H1 (cell line): ENCODE measurements around the gene PLAA. TPM values are rescaled to one million over a fixed set of nuclear protein-coding genes. Genes with fewer than 3 reads are reported as not detected.

Experiments used
- BCL11A ChIP-seq, 2 experiments: IDR thresholded peaks; one replicate each; pipeline ENCODE4 v1.6.1; 2011; ENCODE audit warnings: low read depth in 2 of 2, low read length in 2 of 2, mild to moderate bottlenecking in 2 of 2
- NANOG ChIP-seq: IDR thresholded peaks from 2 replicates; pipeline ENCODE4 v1.6.1; 2011; ENCODE audit warnings: low read length, low read depth, mild to moderate bottlenecking, inconsistent platforms; ENCODE audit not compliant: insufficient read depth, poor library complexity, severe bottlenecking
- SAP30 ChIP-seq: fragments of 300-600 bp; sonication (generic); IDR thresholded peaks from 2 replicates; pipeline ENCODE4 v1.7.1; 2012; ENCODE audit warnings: low read length, moderate library complexity, mild to moderate bottlenecking, inconsistent platforms; ENCODE audit not compliant: insufficient read depth, insufficient replicate concordance
- SIN3A ChIP-seq, 2 experiments: IDR thresholded peaks in 1 of 2; conservative IDR thresholded peaks in 1 of 2; 2 replicates each; pipeline ENCODE4 v1.6.1; 2011 to 2012; ENCODE audit warnings: low read length in 2 of 2, improper control_type of control experiment in 1 of 2, low read depth in 1 of 2, mild to moderate bottlenecking in 1 of 2
- SP1 ChIP-seq: IDR thresholded peaks from 2 replicates; pipeline ENCODE4 v1.6.1; 2011; ENCODE audit warnings: low read depth, low read length
- SP4 ChIP-seq: IDR thresholded peaks from 2 replicates; pipeline ENCODE4 v1.6.1; 2012; ENCODE audit warnings: low read length, inconsistent platforms
- TCF12 ChIP-seq: IDR thresholded peaks from 2 replicates; pipeline ENCODE4 v1.6.1; 2011; ENCODE audit warnings: low read depth, mild to moderate bottlenecking, low read length
- polyA plus RNA-seq, 7 experiments: library from polyadenylated mRNA; depleted of rRNA in 3 of 7; stranded (reverse) in 5 of 7; unstranded in 2 of 7; fragments of >200 nt in 5 of 7; fragments of 200-250 nt in 2 of 7; gene quantifications; 1 replicate in 5 of 7; 2 replicates in 1 of 7; 4 replicates in 1 of 7; pipeline versions ENCODE4 v1.2.1 to v1.2.3, GENCODE V29; 2011 to 2013; ENCODE audit warnings: missing spikeins in 2 of 7, mixed read lengths in 2 of 7
- total RNA-seq: library from RNA; stranded (reverse); fragmentation: NEBNext Ultra II Directional; extraction: Animal tissue kit (Norgen Biotek cat#: 25700); gene quantifications from 2 replicates; pipeline ENCODE4 v1.2.1, GENCODE V29; 2021
- TF ChIP-seq, protein P1 (sequence below): fragments of 300-600 bp; sonication (generic); IDR thresholded peaks from 2 replicates; pipeline ENCODE4 v1.7.1; 2012; ENCODE audit warnings: low read length, moderate library complexity, mild to moderate bottlenecking, inconsistent platforms; ENCODE audit not compliant: insufficient replicate concordance

The PLAA gene
- total and polyA plus RNA-seq, 2 of the 8 experiments (the other 6 are each of a cell fraction or from before 2014, with no cell fraction given): 19.2 to 64.2 TPM

- TF ChIP-seq NANOG (no peak), SP4 (peak; percentile 48; the same call in 1 of the 2 replicates), TCF12 (no peak), BCL11A (IDR thresholded peaks at IDR 0.05; ENCODE audit: low read depth in 2 of 2, low read length in 2 of 2) (no peak), SIN3A (conservative IDR thresholded peaks at IDR 0.05 in 1 of 2, IDR thresholded peaks at IDR 0.05 in 1 of 2; ENCODE audit: low read depth in 1 of 2, low read length in 2 of 2) (peak; percentile 24 to 90; a peak in 2 of 4 replicates), SP1 (no peak; the same call in 1 of the 2 replicates), SAP30 (no peak)
- TF ChIP-seq, protein P1, sequence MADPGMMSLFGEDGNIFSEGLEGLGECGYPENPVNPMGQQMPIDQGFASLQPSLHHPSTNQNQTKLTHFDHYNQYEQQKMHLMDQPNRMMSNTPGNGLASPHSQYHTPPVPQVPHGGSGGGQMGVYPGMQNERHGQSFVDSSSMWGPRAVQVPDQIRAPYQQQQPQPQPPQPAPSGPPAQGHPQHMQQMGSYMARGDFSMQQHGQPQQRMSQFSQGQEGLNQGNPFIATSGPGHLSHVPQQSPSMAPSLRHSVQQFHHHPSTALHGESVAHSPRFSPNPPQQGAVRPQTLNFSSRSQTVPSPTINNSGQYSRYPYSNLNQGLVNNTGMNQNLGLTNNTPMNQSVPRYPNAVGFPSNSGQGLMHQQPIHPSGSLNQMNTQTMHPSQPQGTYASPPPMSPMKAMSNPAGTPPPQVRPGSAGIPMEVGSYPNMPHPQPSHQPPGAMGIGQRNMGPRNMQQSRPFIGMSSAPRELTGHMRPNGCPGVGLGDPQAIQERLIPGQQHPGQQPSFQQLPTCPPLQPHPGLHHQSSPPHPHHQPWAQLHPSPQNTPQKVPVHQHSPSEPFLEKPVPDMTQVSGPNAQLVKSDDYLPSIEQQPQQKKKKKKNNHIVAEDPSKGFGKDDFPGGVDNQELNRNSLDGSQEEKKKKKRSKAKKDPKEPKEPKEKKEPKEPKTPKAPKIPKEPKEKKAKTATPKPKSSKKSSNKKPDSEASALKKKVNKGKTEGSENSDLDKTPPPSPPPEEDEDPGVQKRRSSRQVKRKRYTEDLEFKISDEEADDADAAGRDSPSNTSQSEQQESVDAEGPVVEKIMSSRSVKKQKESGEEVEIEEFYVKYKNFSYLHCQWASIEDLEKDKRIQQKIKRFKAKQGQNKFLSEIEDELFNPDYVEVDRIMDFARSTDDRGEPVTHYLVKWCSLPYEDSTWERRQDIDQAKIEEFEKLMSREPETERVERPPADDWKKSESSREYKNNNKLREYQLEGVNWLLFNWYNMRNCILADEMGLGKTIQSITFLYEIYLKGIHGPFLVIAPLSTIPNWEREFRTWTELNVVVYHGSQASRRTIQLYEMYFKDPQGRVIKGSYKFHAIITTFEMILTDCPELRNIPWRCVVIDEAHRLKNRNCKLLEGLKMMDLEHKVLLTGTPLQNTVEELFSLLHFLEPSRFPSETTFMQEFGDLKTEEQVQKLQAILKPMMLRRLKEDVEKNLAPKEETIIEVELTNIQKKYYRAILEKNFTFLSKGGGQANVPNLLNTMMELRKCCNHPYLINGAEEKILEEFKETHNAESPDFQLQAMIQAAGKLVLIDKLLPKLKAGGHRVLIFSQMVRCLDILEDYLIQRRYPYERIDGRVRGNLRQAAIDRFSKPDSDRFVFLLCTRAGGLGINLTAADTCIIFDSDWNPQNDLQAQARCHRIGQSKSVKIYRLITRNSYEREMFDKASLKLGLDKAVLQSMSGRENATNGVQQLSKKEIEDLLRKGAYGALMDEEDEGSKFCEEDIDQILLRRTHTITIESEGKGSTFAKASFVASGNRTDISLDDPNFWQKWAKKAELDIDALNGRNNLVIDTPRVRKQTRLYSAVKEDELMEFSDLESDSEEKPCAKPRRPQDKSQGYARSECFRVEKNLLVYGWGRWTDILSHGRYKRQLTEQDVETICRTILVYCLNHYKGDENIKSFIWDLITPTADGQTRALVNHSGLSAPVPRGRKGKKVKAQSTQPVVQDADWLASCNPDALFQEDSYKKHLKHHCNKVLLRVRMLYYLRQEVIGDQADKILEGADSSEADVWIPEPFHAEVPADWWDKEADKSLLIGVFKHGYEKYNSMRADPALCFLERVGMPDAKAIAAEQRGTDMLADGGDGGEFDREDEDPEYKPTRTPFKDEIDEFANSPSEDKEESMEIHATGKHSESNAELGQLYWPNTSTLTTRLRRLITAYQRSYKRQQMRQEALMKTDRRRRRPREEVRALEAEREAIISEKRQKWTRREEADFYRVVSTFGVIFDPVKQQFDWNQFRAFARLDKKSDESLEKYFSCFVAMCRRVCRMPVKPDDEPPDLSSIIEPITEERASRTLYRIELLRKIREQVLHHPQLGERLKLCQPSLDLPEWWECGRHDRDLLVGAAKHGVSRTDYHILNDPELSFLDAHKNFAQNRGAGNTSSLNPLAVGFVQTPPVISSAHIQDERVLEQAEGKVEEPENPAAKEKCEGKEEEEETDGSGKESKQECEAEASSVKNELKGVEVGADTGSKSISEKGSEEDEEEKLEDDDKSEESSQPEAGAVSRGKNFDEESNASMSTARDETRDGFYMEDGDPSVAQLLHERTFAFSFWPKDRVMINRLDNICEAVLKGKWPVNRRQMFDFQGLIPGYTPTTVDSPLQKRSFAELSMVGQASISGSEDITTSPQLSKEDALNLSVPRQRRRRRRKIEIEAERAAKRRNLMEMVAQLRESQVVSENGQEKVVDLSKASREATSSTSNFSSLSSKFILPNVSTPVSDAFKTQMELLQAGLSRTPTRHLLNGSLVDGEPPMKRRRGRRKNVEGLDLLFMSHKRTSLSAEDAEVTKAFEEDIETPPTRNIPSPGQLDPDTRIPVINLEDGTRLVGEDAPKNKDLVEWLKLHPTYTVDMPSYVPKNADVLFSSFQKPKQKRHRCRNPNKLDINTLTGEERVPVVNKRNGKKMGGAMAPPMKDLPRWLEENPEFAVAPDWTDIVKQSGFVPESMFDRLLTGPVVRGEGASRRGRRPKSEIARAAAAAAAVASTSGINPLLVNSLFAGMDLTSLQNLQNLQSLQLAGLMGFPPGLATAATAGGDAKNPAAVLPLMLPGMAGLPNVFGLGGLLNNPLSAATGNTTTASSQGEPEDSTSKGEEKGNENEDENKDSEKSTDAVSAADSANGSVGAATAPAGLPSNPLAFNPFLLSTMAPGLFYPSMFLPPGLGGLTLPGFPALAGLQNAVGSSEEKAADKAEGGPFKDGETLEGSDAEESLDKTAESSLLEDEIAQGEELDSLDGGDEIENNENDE: no peak
- TF ChIP-seq, all 59 proteins: peak for 26
Observed at GRCh38 chr9:26892251-26893029, 54.6 kb downstream of the PLAA start, which contains the start of gene CAAP1 (continued).
